H9 (cell line): ENCODE data around the gene CTNNAL1. TPM values are rescaled to one million over a fixed set of nuclear protein-coding genes. Genes with fewer than 3 reads are reported as not detected.

Experiments
- DNase-seq: peaks from one replicate; pipeline ENCODE4 v3.0.0-alpha.2; 2017
- H2AFZ ChIP-seq: one replicate; pipeline ENCODE4 v1.6.1; 2013; ENCODE audit warnings: mild to moderate bottlenecking, low read length, control low read depth, moderate library complexity
- H2AK5ac ChIP-seq: 2 replicates; pipeline ENCODE4 v1.6.1; 2013; ENCODE audit warnings: low read length, control low read depth, mixed read lengths; ENCODE audit not compliant: insufficient read length
- H2BK120ac ChIP-seq: one replicate; pipeline ENCODE4 v1.6.1; 2013; ENCODE audit warnings: low read depth, mild to moderate bottlenecking, low read length, control low read depth, inconsistent platforms; ENCODE audit not compliant: poor library complexity, severe bottlenecking
- H2BK12ac ChIP-seq: 2 replicates; pipeline ENCODE4 v1.6.1; 2013; ENCODE audit warnings: low read length, control low read depth, mixed read lengths, low read depth; ENCODE audit not compliant: insufficient read length
- H2BK15ac ChIP-seq: 2 replicates; pipeline ENCODE4 v1.6.1; 2013; ENCODE audit warnings: low read depth, low read length, control low read depth
- H2BK20ac ChIP-seq: one replicate; pipeline ENCODE4 v1.6.1; 2013; ENCODE audit warnings: low read depth, mild to moderate bottlenecking, low read length, control low read depth, inconsistent platforms; ENCODE audit not compliant: poor library complexity, severe bottlenecking
- H2BK5ac ChIP-seq: 2 replicates; pipeline ENCODE4 v1.6.1; 2013; ENCODE audit warnings: low read length, control low read depth, mixed read lengths; ENCODE audit not compliant: insufficient read length
- H3K14ac ChIP-seq: 2 replicates; pipeline ENCODE4 v1.6.1; 2013; ENCODE audit warnings: low read length, control low read depth; ENCODE audit not compliant: insufficient read depth
- H3K18ac ChIP-seq: 2 replicates; pipeline ENCODE4 v1.6.1; 2013; ENCODE audit warnings: low read depth, mild to moderate bottlenecking, mixed read lengths, low read length, control low read depth; ENCODE audit not compliant: insufficient read length
- H3K23ac ChIP-seq: 2 replicates; pipeline ENCODE4 v1.6.1; 2013; ENCODE audit warnings: low read length, control low read depth, mixed read lengths, low read depth; ENCODE audit not compliant: insufficient read length
- H3K23me2 ChIP-seq: 2 replicates; pipeline ENCODE4 v1.6.1; 2013; ENCODE audit warnings: low read depth, mild to moderate bottlenecking, mixed read lengths, low read length, control low read depth; ENCODE audit not compliant: insufficient read length, poor library complexity, severe bottlenecking
- H3K27ac ChIP-seq: 2 replicates; pipeline ENCODE4 v1.5.1; 2013; ENCODE audit warnings: low read length, control low read depth, mixed read lengths, low read depth; ENCODE audit not compliant: insufficient read length
- H3K27me3 ChIP-seq: 2 replicates; pipeline ENCODE4 v1.6.1; 2013; ENCODE audit warnings: low read length, control low read depth, inconsistent platforms; ENCODE audit not compliant: insufficient read depth
- H3K4ac ChIP-seq: 2 replicates; pipeline ENCODE4 v1.6.1; 2013; ENCODE audit warnings: low read depth, mild to moderate bottlenecking, control low read depth, inconsistent platforms, low read length, moderate library complexity
- H3K4me1 ChIP-seq: 2 replicates; pipeline ENCODE4 v1.6.1; 2013; ENCODE audit warnings: low read length, control low read depth, inconsistent platforms; ENCODE audit not compliant: insufficient read depth
- H3K4me2 ChIP-seq: 2 replicates; pipeline ENCODE4 v1.6.1; 2013; ENCODE audit warnings: low read length, control low read depth, mixed read lengths; ENCODE audit not compliant: insufficient read length, insufficient read depth
- H3K56ac ChIP-seq: 2 replicates; pipeline ENCODE4 v1.6.1; 2013; ENCODE audit warnings: low read depth, mild to moderate bottlenecking, mixed read lengths, low read length, control low read depth; ENCODE audit not compliant: insufficient read length
- H3K79me1 ChIP-seq: 2 replicates; pipeline ENCODE4 v1.6.1; 2013; ENCODE audit warnings: low read depth, mild to moderate bottlenecking, moderate library complexity, low read length, control low read depth, inconsistent platforms; ENCODE audit not compliant: insufficient read depth, poor library complexity, severe bottlenecking
- H3K79me2 ChIP-seq: 2 replicates; pipeline ENCODE4 v1.6.1; 2013; ENCODE audit warnings: low read length, control low read depth, inconsistent platforms; ENCODE audit not compliant: insufficient read depth
- H3K9ac ChIP-seq: 2 replicates; pipeline ENCODE4 v1.6.1; 2013; ENCODE audit warnings: low read length, control low read depth, mixed read lengths; ENCODE audit not compliant: insufficient read length; ENCODE audit errors: extremely low read depth
- H3K9me3 ChIP-seq: one replicate; pipeline ENCODE4 v1.6.1; 2013; ENCODE audit warnings: low read depth, low read length, inconsistent platforms; ENCODE audit not compliant: control insufficient read depth
- H3T11ph ChIP-seq: one replicate; pipeline ENCODE4 v1.6.1; 2013; ENCODE audit warnings: mild to moderate bottlenecking, low read length, control low read depth, inconsistent platforms
- H4K20me1 ChIP-seq: one replicate; pipeline ENCODE4 v1.6.1; 2013; ENCODE audit not compliant: control insufficient read depth, insufficient read length, insufficient read depth
- H4K5ac ChIP-seq: 2 replicates; pipeline ENCODE4 v1.6.1; 2013; ENCODE audit warnings: low read depth, mild to moderate bottlenecking, mixed read lengths, low read length, control low read depth; ENCODE audit not compliant: insufficient read length
- H4K8ac ChIP-seq: replicated peaks from 2 replicates; pipeline ENCODE4 v1.6.1; 2013; ENCODE audit warnings: low read length, control low read depth, mixed read lengths, low read depth; ENCODE audit not compliant: insufficient read length
- H4K91ac ChIP-seq: 2 replicates; pipeline ENCODE4 v1.6.1; 2013; ENCODE audit warnings: low read depth, mild to moderate bottlenecking, moderate library complexity, mixed read lengths, low read length, control low read depth; ENCODE audit not compliant: insufficient read length
- H3K27ac Mint-ChIP-seq, 3 experiments: 2 replicates in 2 of 3; 3 replicates in 1 of 3; pipeline ENCODE4 v1.8.0; 2020 to 2021; ENCODE audit warnings: mixed read lengths in 3 of 3, mild to moderate bottlenecking in 1 of 3, moderate library complexity in 1 of 3
- H3K27me3 Mint-ChIP-seq: 2 replicates; pipeline ENCODE4 v1.8.0; 2021; ENCODE audit warnings: low read depth, mild to moderate bottlenecking, moderate library complexity, mixed read lengths
- H3K36me3 Mint-ChIP-seq, 3 experiments: 2 replicates in 2 of 3; 3 replicates in 1 of 3; pipeline ENCODE4 v1.8.0; 2020 to 2021; ENCODE audit warnings: low read depth in 3 of 3, mixed read lengths in 3 of 3; ENCODE audit not compliant: insufficient read depth in 1 of 3
- H3K4me1 Mint-ChIP-seq, 2 experiments: 2 replicates each; pipeline ENCODE4 v1.8.0; 2020; ENCODE audit warnings: mixed read lengths in 2 of 2
- H3K4me3 Mint-ChIP-seq, 2 experiments: 2 replicates in 1 of 2; 3 replicates in 1 of 2; pipeline ENCODE4 v1.8.0; 2020 to 2021; ENCODE audit warnings: mild to moderate bottlenecking in 2 of 2, mixed read lengths in 2 of 2, moderate library complexity in 1 of 2
- H3K9me3 Mint-ChIP-seq, 2 experiments: 2 replicates in 1 of 2; 3 replicates in 1 of 2; pipeline ENCODE4 v1.8.0; 2020; ENCODE audit warnings: mild to moderate bottlenecking in 2 of 2, mixed read lengths in 2 of 2, moderate library complexity in 1 of 2
- WGBS: extraction: QIAGEN DNeasy Blood & Tissue Kit; methylation state at CpG from one replicate; pipeline ENCODE4 v1.1.7; 2013; ENCODE audit warnings: missing lambda C conversion rate, low lambda C conversion rate, mixed read lengths; ENCODE audit not compliant: insufficient read length; ENCODE audit errors: extremely low coverage; 5-methylcytosine and 5-hydroxymethylcytosine counted together
- total RNA-seq: library from RNA; stranded (reverse); gene quantifications from 2 replicates; pipeline ENCODE4 v1.2.1, GENCODE V29; 2021
- TF ChIP-seq, protein P1 (sequence below): fragments of 200-600 bp; sonication (generic); conservative IDR thresholded peaks from 3 replicates; pipeline ENCODE4 v1.8.0; 2021; ENCODE audit warnings: antibody characterized with exemption, mild to moderate bottlenecking

CTNNAL1 gene
- total RNA-seq, 1 experiment from 2014 or later, result 52.9 TPM

DNA sequence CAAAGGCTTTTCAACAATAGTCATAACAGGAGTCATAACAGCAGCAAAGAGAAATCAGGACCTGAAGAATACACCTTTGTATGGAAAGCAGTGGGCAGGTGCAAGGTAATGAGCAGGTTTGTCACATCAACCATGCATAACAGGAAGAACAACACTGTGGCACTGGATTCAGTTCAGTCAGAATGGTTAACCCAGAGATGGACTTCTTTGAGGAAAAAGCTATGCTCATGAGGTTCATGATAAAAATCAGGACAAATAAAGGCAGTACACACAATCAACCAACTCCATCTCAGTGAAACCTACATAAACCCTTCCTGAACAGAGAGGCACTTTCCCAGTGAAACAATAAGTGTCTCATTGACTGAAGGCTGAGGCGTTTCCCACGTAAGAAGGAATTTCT lies 52.1 kb downstream of the CTNNAL1 start:
- H3K18ac ChIP-seq, result no peak overlapping the region
- H3T11ph ChIP-seq, result no peak overlapping the region
- H3K4me1 ChIP-seq, result no peaks in the 10 kb centered on the region
- H2BK15ac ChIP-seq, result no peak overlapping the region
- no peaks in the 10 kb centered on the region for H3K27me3 ChIP-seq
- TF ChIP-seq, protein P1, sequence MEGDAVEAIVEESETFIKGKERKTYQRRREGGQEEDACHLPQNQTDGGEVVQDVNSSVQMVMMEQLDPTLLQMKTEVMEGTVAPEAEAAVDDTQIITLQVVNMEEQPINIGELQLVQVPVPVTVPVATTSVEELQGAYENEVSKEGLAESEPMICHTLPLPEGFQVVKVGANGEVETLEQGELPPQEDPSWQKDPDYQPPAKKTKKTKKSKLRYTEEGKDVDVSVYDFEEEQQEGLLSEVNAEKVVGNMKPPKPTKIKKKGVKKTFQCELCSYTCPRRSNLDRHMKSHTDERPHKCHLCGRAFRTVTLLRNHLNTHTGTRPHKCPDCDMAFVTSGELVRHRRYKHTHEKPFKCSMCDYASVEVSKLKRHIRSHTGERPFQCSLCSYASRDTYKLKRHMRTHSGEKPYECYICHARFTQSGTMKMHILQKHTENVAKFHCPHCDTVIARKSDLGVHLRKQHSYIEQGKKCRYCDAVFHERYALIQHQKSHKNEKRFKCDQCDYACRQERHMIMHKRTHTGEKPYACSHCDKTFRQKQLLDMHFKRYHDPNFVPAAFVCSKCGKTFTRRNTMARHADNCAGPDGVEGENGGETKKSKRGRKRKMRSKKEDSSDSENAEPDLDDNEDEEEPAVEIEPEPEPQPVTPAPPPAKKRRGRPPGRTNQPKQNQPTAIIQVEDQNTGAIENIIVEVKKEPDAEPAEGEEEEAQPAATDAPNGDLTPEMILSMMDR, result no peak
- H3K4me2 ChIP-seq, result no peak overlapping the region
- no peak overlapping the region for H2BK120ac ChIP-seq
- no peak overlapping the region for H2BK12ac ChIP-seq
- Mint-ChIP-seq H3K4me3 (no peak overlapping the region), H3K4me1 (no peaks in the 10 kb centered on the region), H3K27ac (no peak overlapping the region), H3K27me3 (no peaks in the 10 kb centered on the region), H3K36me3 (peaks cover 0 to 13% (median 9%) of the 10 kb centered on the region in 3 experiments; a peak in 6 of 7 replicates), H3K9me3 (no peaks in the 10 kb centered on the region)
- no peaks in the 10 kb centered on the region for H3K23me2 ChIP-seq
- no peak overlapping the region for H3K27ac ChIP-seq
- H3K9me3 ChIP-seq, result no peaks in the 10 kb centered on the region
- no peaks in the 10 kb centered on the region for H3K79me2 ChIP-seq
- DNase-seq, result no peak
- H3K56ac ChIP-seq, result no peak overlapping the region
- no peak overlapping the region for H2AFZ ChIP-seq
- H2AK5ac ChIP-seq, result no peak overlapping the region
- no peak overlapping the region for H4K91ac ChIP-seq
- H3K4ac ChIP-seq, result no peak overlapping the region
- H2BK5ac ChIP-seq, result no peak overlapping the region
- no CpG with 5 or more reads among the region's 2 CpGs for WGBS
- H4K5ac ChIP-seq, result no peak overlapping the region
- H3K23ac ChIP-seq, result no peak overlapping the region
- H4K8ac ChIP-seq, result no peak overlapping the region
- no peaks in the 10 kb centered on the region for H4K20me1 ChIP-seq
- no peak overlapping the region for H3K9ac ChIP-seq
- no peak overlapping the region for H2BK20ac ChIP-seq
- no peak overlapping the region for H3K14ac ChIP-seq
- H3K79me1 ChIP-seq, result no peaks in the 10 kb centered on the region
